Adipocyte (in vitro differentiated cells): ENCODE data around the gene HSD11B2.
A peak's percentile ranks its signal among the peaks of the same experiment; 100 is the strongest.

ENCODE experiments used
- DNase-seq: peaks from one replicate; pipeline ENCODE4 v3.0.0-alpha.2; 2015; ENCODE audit warnings: low read depth
- H3K27me3 ChIP-seq: replicated peaks from 2 replicates; pipeline ENCODE4 v1.7.0; 2013; ENCODE audit warnings: mild to moderate bottlenecking, low read length, moderate library complexity; ENCODE audit not compliant: control insufficient read depth, insufficient read depth
- H3K36me3 ChIP-seq: 2 replicates; pipeline ENCODE4 v1.7.0; 2013; ENCODE audit warnings: low read length, mild to moderate bottlenecking, moderate library complexity; ENCODE audit not compliant: control insufficient read depth, insufficient read depth, severe bottlenecking
- H3K4me1 ChIP-seq: 2 replicates; pipeline ENCODE4 v1.7.0; 2013; ENCODE audit warnings: mild to moderate bottlenecking, low read length, moderate library complexity; ENCODE audit not compliant: control insufficient read depth, insufficient read depth
- H3K4me3 ChIP-seq: 2 replicates; pipeline ENCODE4 v1.7.0; 2013; ENCODE audit warnings: mild to moderate bottlenecking, low read length, moderate library complexity
- H3K9ac ChIP-seq: 2 replicates; pipeline ENCODE4 v1.7.0; 2013; ENCODE audit warnings: mild to moderate bottlenecking, low read length, moderate library complexity
- H3K9me3 ChIP-seq: 2 replicates; pipeline ENCODE4 v1.7.0; 2013; ENCODE audit warnings: mild to moderate bottlenecking, low read length, moderate library complexity; ENCODE audit not compliant: control insufficient read depth

Gene HSD11B2

DNA sequence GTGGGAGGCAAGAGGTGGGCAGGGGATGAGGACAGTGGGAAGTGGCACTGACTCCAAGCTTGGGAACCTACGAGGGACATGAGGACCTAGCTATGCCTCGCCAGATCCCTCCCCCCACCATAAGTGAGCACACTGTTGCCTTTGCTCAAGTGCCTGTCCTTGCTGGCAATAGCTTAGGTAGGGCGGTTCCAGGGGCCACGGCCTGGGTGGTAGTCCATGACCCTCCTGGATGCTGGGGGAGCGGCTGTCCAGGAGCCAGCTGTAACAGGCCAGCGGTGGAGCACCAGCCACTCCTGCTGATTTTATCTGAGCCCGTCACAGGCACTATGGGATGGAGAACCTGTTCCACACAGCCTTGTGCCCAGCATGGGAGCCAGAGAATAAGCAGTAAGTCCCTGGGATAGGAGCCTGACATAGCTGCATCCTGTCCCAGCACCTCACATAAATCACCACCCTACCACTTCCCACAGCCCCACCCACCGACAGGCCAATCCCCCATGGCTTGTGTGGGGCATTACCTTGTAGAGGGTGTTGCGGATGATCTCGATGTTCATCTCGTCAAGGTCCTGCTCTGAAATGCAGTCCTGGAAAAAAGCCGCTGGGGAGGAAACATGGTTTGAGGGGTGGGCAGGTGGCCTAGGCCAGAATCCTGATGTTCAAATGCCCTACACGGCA, 11.8 kb downstream of the HSD11B2 start:
- no peak overlapping the region for H3K9ac ChIP-seq
- H3K36me3 ChIP-seq = peaks cover 37% of the 10 kb centered on the region
- no peak overlapping the region for H3K4me3 ChIP-seq
- no peaks in the 10 kb centered on the region for H3K9me3 ChIP-seq
- no peaks in the 10 kb centered on the region for H3K27me3 ChIP-seq
- peaks cover 58% of the 10 kb centered on the region for H3K4me1 ChIP-seq
- no peak for DNase-seq

- Histone ChIP-seq H3K27me3 (no peaks in the 10 kb centered on the region), H3K4me3 (no peak overlapping the region), H3K36me3 (peaks cover 32% of the 10 kb centered on the region), H3K4me1 (peaks cover 60% of the 10 kb centered on the region), H3K9me3 (no peaks in the 10 kb centered on the region), H3K9ac (peak overlapping the region; percentile 31)
- DNase-seq = no peak
Measured at GRCh38 chr16:67443265-67443664, 12.3 kb downstream of the HSD11B2 start.

DNA sequence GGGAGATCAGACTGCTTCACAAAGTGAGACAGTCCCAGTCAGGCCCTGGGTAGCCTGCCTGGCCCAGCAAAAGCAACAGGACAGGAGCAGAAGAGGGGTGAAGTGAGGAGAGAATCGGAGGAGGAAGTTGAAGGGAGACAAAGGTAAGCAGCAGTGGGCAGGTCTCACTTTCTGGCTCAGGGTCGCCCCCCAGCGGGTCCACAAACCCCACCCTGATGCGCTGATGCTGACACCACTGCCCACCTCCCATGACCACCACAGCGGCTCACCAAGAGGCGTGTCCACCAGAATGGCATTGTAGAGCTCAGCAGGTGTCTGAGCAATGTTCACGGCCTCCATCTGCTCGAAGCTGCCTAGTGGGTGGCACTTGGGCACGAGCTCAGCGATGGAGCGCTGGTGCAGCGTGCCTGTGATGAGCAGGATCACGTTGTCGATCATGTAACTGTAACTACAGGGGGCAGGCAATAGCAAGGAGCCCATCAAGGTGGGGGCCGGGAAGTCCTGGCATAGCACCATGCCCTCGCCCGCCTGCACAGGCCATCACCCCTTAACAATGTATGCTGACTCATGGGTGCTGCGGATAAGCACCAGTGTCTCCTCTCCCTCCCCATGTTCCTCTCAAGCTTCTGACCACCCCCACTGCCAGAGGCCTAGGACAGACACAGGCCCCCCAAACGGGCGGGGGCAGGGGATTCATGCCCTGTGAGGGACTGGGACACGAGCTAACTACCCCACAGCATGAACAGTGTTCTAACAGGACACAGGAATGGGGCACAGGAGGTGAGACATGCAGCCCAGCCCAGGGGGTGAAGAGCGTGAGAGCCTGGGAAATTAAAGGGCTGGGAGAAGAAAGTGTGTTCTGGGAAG, 13.6 kb downstream of the HSD11B2 start:
- no peaks in the 10 kb centered on the region for H3K9me3 ChIP-seq
- no peaks in the 10 kb centered on the region for H3K27me3 ChIP-seq
- H3K36me3 ChIP-seq = peaks cover 27% of the 10 kb centered on the region
- H3K4me3 ChIP-seq = no peak overlapping the region
- H3K4me1 ChIP-seq = peaks cover 66% of the 10 kb centered on the region
- no peak for DNase-seq
- H3K9ac ChIP-seq = peak overlapping the region; percentile 31

- DNase-seq = no peak
- Histone ChIP-seq H3K9me3 (no peaks in the 10 kb centered on the region), H3K4me1 (peaks cover 72% of the 10 kb centered on the region), H3K36me3 (peaks cover 24% of the 10 kb centered on the region), H3K4me3 (no peak overlapping the region), H3K9ac (no peak overlapping the region), H3K27me3 (no peaks in the 10 kb centered on the region)
Measured at GRCh38 chr16:67445126-67445426, 14.2 kb downstream of the HSD11B2 start.

GRCh38 chr16:67445441-67445912, 14.6 kb downstream of the HSD11B2 start:
- Histone ChIP-seq H3K36me3 (peaks cover 20% of the 10 kb centered on the region), H3K4me1 (peaks cover 76% of the 10 kb centered on the region), H3K9ac (peak overlapping the region; percentile 46), H3K27me3 (no peaks in the 10 kb centered on the region), H3K9me3 (no peaks in the 10 kb centered on the region), H3K4me3 (no peak overlapping the region)
- no peak for DNase-seq

- peaks cover 77% of the 10 kb centered on the region for H3K4me1 ChIP-seq
- H3K36me3 ChIP-seq = peaks cover 15% of the 10 kb centered on the region
- H3K4me3 ChIP-seq = peak overlapping the region; percentile 30
- H3K27me3 ChIP-seq = no peaks in the 10 kb centered on the region
- H3K9ac ChIP-seq = peak overlapping the region; percentile 70
- DNase-seq = no peak
- no peaks in the 10 kb centered on the region for H3K9me3 ChIP-seq
Measured at GRCh38 chr16:67445913-67446907, 15.3 kb downstream of the HSD11B2 start.

GRCh38 chr16:67446968-67447507, 16.1 kb downstream of the HSD11B2 start:
- Histone ChIP-seq H3K9ac (peak overlapping the region; percentile 70), H3K36me3 (peaks cover 11% of the 10 kb centered on the region), H3K4me3 (no peak overlapping the region), H3K9me3 (no peaks in the 10 kb centered on the region), H3K4me1 (peaks cover 80% of the 10 kb centered on the region), H3K27me3 (no peaks in the 10 kb centered on the region)
- no peak for DNase-seq

GRCh38 chr16:67447508-67448076, 16.7 kb downstream of the HSD11B2 start:
- H3K4me1 ChIP-seq = peaks cover 76% of the 10 kb centered on the region
- no peaks in the 10 kb centered on the region for H3K9me3 ChIP-seq
- H3K36me3 ChIP-seq = peaks cover 16% of the 10 kb centered on the region
- no peaks in the 10 kb centered on the region for H3K27me3 ChIP-seq
- H3K4me3 ChIP-seq = no peak overlapping the region
- peak overlapping the region; percentile 70 for H3K9ac ChIP-seq
- DNase-seq = peak; percentile 47

- Histone ChIP-seq H3K27me3 (no peaks in the 10 kb centered on the region), H3K4me1 (peaks cover 66% of the 10 kb centered on the region), H3K4me3 (no peak overlapping the region), H3K36me3 (peaks cover 21% of the 10 kb centered on the region), H3K9ac (no peak overlapping the region), H3K9me3 (no peaks in the 10 kb centered on the region)
- no peak for DNase-seq
Measured at GRCh38 chr16:67448580-67448979, 17.7 kb downstream of the HSD11B2 start.

GRCh38 chr16:67449336-67449735, 18.4 kb downstream of the HSD11B2 start:
- H3K4me3 ChIP-seq = no peak overlapping the region
- no peak overlapping the region for H3K9ac ChIP-seq
- DNase-seq = no peak
- no peaks in the 10 kb centered on the region for H3K9me3 ChIP-seq
- peaks cover 21% of the 10 kb centered on the region for H3K36me3 ChIP-seq
- peaks cover 59% of the 10 kb centered on the region for H3K4me1 ChIP-seq
- H3K27me3 ChIP-seq = no peaks in the 10 kb centered on the region
